ENCODE measurements around the gene FUCA2. TPM values are rescaled to one million over a fixed set of nuclear protein-coding genes. Genes with fewer than 3 reads are reported as not detected.

Gene FUCA2
- total RNA-seq, 1 donor from 2014 or later: 54.8 TPM

DNA sequence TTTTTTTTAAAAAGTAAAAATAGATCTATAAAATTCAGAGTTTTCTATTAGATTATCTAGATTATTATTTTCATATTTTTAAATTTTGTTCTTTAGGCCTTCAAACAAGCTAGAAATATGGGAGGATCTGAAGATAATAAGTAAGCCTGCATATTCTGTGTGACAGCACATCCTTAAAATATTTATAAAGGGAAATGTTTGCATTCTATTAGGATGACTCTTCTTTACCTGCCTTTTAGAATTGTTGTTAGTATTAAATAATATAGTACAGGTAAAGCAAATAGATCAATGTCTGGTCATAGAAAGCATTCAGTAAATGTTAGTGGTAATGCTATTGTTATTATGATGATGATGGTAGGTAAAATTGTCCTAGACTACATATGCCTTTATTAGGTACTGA lies 43.5 kb downstream of the FUCA2 start:
- no peak for DNase-seq (ENCODE audit: low read depth)
- H3K4me3 ChIP-seq (ENCODE audit: low read depth, low read length): no peak overlapping the region
- no peak for TF ChIP-seq CTCF (conservative IDR thresholded peaks at IDR 0.05; ENCODE audit: low read depth, low read length)

- TF ChIP-seq CTCF (conservative IDR thresholded peaks at IDR 0.05; ENCODE audit: low read depth, low read length): no peak
- no peak overlapping the region for H3K4me3 ChIP-seq (ENCODE audit: low read depth, low read length)
- DNase-seq (ENCODE audit: low read depth): no peak
Measured at GRCh38 chr6:143465546-143465945, 46.0 kb downstream of the FUCA2 start.

GRCh38 chr6:143457563-143458359 lies 53.8 kb downstream of the FUCA2 start:
- no peak for DNase-seq (ENCODE audit: low read depth)
- no peak for TF ChIP-seq CTCF (conservative IDR thresholded peaks at IDR 0.05; ENCODE audit: low read depth, low read length)
- no peak overlapping the region for H3K4me3 ChIP-seq (ENCODE audit: low read depth, low read length)

- no peak for TF ChIP-seq CTCF (conservative IDR thresholded peaks at IDR 0.05; ENCODE audit: low read depth, low read length)
- no peak for DNase-seq (ENCODE audit: low read depth)
- H3K4me3 ChIP-seq (ENCODE audit: low read depth, low read length): peak overlapping the region; percentile 96
Measured at GRCh38 chr6:143451531-143451930, 60.0 kb downstream of the FUCA2 start.

DNA sequence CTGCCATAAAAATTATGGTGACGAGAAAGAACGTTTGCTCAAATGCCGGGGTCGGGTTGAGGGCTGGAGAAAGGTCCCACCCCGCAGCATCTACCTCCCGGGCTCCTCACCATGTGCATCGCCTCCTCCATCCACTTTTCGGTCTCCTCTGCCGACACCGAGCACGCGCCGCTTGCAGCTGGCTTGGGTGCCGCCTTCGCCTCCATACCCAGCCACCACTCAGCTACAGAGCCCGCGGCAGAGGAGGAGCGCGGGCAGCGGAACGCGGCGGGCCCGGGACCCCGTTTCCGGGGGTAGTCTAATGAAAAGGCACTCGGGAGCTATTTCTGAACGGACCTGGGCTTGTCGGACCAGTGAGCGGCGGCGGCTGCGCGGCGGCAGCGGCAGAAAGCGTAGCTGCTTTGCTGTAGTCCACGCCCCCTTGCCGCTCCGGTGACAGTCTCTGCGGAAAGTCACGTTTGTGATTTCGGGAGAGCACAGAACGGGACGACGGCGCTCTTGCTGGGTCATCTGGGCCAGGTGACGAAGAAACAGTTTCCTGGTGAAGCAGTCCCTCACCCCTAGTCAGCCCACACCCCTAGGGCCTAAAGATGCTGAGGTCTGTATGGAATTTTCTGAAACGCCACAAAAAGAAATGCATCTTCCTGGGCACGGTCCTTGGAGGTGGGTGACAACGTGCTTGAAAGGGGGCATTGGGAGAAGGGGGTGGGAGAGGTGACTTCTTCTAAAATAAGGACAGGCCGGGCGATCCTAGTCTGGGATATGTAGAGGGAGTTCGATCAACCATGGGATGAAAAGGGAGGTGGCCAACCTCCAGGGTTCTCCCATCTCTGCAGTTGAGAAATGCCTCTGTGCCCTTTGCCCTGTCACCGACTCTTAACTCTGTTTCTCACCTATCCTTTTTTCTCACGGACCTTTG lies 60.8 kb downstream of the FUCA2 start, which contains the start of the genes ADAT2 and PEX3:
TSS of gene ADAT2 (minus strand) at position 243 of the 919 bp plus-strand sequence. CDS start at position 206, 37 bp downstream.
TSS of gene PEX3 (plus strand) at position 353 of the 919 bp plus-strand sequence. CDS start at position 591, 238 bp downstream.
- TF ChIP-seq CTCF (conservative IDR thresholded peaks at IDR 0.05; ENCODE audit: low read depth, low read length): no peak
- peak within 1 kb of the TSS; percentile 96 for H3K4me3 ChIP-seq (ENCODE audit: low read depth, low read length)
- peak; percentile 47 for DNase-seq (ENCODE audit: low read depth)

- DNase-seq (ENCODE audit: low read depth): no peak
- TF ChIP-seq CTCF (conservative IDR thresholded peaks at IDR 0.05; ENCODE audit: low read depth, low read length): no peak
- peak overlapping the region; percentile 96 for H3K4me3 ChIP-seq (ENCODE audit: low read depth, low read length)
Measured at GRCh38 chr6:143449714-143450452, 61.6 kb downstream of the FUCA2 start.

All from epithelial cell of proximal tubule (primary cell).